ENCODE data around the gene RFESD. TPM values are rescaled to one million over a fixed set of nuclear protein-coding genes. Genes with fewer than 3 reads are reported as not detected.
"Not testable (repeated sequence)": the region's sequence is repeated elsewhere in the genome, so short reads cannot be mapped to it uniquely, and the experiment has no call there.

The RFESD gene
- total RNA-seq, 4 donors from 2014 or later, result 0.89 to 2.6 (median 1.8) TPM

DNA sequence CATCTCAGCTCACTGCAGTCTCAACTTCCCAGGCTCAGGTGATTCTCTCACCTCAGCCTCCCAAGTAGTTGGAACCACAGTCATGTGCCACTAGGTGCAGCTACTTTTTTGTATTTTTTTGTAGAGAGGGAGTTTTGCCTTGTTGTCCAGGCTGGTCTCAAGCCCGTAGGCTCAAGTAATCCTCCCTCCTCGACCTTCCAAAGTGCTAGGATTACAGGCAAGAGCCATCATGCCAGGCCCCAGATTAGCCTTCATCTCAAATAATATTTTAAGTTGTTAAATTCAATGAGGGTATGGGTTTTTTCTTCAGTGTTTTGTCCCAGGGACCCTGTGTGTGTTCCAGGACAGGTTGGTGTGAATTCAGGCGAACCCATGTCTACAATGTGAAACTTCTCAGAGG, 12.5 kb upstream of the RFESD start:
- Histone ChIP-seq H3K27ac (no peak overlapping the region), H3K9me3 (no peaks in the 10 kb centered on the region), H3K27me3 (no peaks in the 10 kb centered on the region), H3K4me1 (peaks cover 0 to 9% (median 3%) of the 10 kb centered on the region in 3 donors), H3K4me3 (no peak overlapping the region), H3K36me3 (no peaks in the 10 kb centered on the region)
- 100% methylated on average over 3 of the region's 3 CpGs; no CpG with 5 or more reads in 1 of the 2 donors for WGBS, 2 donors (ENCODE audit: low coverage in 1 of 2)
- no peak for TF ChIP-seq EP300 (IDR thresholded peaks at IDR 0.05)
- TF ChIP-seq POLR2AphosphoS5 (IDR thresholded peaks at IDR 0.05), result no peak
- TF ChIP-seq CTCF (IDR thresholded peaks at IDR 0.05), result no peak
- TF ChIP-seq POLR2A (IDR thresholded peaks at IDR 0.05), result no peak
- no peak for ATAC-seq

DNA sequence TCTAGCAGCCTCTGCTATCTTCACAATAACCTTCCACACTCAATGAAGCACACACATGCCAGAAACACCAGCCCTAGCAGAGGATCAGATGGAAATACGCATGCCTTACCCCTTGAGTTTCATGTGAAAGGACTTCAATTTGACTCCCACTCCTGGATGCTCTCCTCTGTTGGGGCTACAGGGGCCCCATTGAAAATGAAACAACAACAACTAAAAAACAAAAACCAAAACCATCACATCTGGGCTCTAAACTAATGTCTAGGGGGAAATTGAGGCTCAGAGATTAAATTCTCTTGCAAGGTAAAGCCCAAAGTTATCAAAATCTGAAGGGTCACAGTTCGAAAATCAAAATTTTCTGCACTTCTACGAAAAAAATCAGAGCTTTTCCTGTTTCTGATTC, 7.9 kb upstream of the RFESD start:
- Histone ChIP-seq H3K27me3 (no peaks in the 10 kb centered on the region), H3K9me3 (no peaks in the 10 kb centered on the region), H3K36me3 (no peaks in the 10 kb centered on the region), H3K4me3 (no peak overlapping the region), H3K4me1 (no peaks in the 10 kb centered on the region), H3K27ac (no peak overlapping the region)
- 86 to 92% methylated on average over 2 to 3 of the region's 3 CpGs for WGBS, 2 donors (ENCODE audit: low coverage in 1 of 2)
- ATAC-seq, result no peak
- TF ChIP-seq POLR2A (IDR thresholded peaks at IDR 0.05) (no peak), CTCF (IDR thresholded peaks at IDR 0.05) (no peak), POLR2AphosphoS5 (IDR thresholded peaks at IDR 0.05) (no peak), EP300 (IDR thresholded peaks at IDR 0.05) (no peak)

DNA sequence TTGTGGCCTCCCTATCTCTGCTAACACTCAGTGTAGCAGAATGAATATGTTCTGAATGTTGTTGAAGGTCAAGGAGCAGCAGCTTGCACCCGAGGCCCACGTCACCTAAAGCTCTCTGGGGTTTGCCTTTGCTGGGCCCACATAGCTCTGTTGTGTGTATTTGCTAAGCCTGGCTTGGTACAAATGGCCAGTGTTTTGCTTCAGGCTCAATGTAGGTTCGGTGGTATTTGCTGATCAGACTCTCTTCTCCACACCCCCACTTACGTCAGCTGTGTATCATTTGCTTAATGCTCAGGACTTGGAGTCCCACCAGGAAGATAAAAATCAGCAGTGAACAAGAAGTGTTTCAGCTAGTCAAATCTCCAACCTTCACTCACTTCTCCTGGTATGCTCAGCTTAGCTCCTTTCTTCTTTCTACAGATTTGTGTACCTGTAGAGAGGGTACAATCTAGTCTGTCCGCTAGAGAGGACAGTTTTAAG, 4.8 kb upstream of the RFESD start:
- Histone ChIP-seq H3K4me3 (no peak overlapping the region), H3K9me3 (no peaks in the 10 kb centered on the region), H3K4me1 (peaks cover 0 to 14% (median 0%) of the 10 kb centered on the region in 3 donors), H3K27ac (peak overlapping the region in 1 of 4 donors; percentile 58), H3K36me3 (no peaks in the 10 kb centered on the region), H3K27me3 (no peaks in the 10 kb centered on the region)
- TF ChIP-seq CTCF (IDR thresholded peaks at IDR 0.05) (no peak), POLR2A (IDR thresholded peaks at IDR 0.05) (peak in 1 of 2 donors; percentile 15), EP300 (IDR thresholded peaks at IDR 0.05) (no peak), POLR2AphosphoS5 (IDR thresholded peaks at IDR 0.05) (peak; percentile 89)
- ATAC-seq, result no peak
- WGBS, 2 donors (ENCODE audit: low coverage in 1 of 2), result 82 to 88% methylated on average over 4 to 5 of the region's 5 CpGs

DNA sequence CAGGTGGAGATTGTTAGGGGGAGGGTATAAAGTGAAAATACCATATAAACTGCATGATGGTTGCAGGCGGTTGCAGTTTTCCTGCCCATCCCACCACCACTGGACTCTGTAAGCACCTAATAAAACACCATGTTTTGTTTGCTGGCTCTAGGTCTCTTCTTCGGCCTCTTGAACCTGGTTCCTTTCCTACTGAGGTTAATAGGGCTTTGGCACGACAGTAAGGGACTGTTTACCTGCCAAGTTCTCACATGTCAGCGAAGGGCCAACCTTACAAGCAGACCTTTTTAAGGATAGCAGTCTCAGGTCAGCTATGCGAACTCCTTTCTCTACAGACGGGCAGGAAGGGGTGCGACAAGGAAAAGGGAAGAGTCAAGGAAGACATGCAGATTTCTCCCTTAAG, 3.4 kb upstream of the RFESD start:
- H3K36me3 ChIP-seq, result no peaks in the 10 kb centered on the region
- no peak overlapping the region for H3K4me3 ChIP-seq
- no peak for ATAC-seq
- H3K27me3 ChIP-seq, result no peaks in the 10 kb centered on the region
- peaks cover 6 to 23% (median 10%) of the 10 kb centered on the region in 3 donors for H3K4me1 ChIP-seq
- H3K9me3 ChIP-seq, result no peaks in the 10 kb centered on the region
- H3K27ac ChIP-seq, result no peak overlapping the region
- 85 to 100% methylated on average over 5 to 6 of the region's 7 CpGs for WGBS, 2 donors (ENCODE audit: low coverage in 1 of 2)
- no peak for TF ChIP-seq POLR2AphosphoS5 (IDR thresholded peaks at IDR 0.05)
- no peak for TF ChIP-seq POLR2A (IDR thresholded peaks at IDR 0.05)
- no peak for TF ChIP-seq EP300 (IDR thresholded peaks at IDR 0.05)
- TF ChIP-seq CTCF (IDR thresholded peaks at IDR 0.05), result no peak

DNA sequence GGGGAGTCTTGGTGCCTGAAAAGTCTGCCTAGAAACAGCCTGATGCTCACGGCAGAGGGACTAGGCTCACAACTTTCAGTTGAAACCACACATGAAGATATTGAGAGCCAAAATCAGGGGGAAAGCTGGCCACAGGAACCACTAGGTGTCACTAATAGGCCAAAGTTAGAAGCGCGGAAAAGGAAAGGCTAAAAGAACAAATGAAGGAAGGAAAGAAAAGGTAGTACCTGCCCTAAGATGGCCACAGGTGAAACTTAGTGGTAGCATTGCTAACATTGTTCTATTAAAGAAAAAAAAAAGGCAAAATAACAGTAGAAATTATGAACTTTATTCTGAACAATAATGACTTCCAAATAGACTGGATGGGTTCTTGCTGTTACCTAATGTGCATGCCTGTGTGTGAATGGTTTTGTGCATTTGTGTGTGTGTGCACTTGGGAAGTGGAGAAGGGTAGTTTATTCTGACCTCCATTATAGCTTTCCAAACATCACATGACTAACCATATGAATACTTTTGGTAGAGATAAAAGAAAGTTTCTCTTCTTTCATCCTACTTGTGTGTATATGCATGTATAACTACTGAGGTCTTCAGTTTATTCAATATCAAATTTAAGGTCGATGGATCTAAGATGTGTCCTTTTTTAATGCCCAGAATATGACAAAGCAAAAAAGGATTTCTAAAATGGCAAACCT, 2.1 kb upstream of the RFESD start:
- Histone ChIP-seq H3K27me3 (no peaks in the 10 kb centered on the region), H3K4me1 (peaks cover 6 to 23% (median 10%) of the 10 kb centered on the region in 3 donors), H3K9me3 (no peaks in the 10 kb centered on the region), H3K36me3 (no peaks in the 10 kb centered on the region), H3K4me3 (no peak overlapping the region), H3K27ac (peak overlapping the region; percentile 41 to 94 (median 72))
- TF ChIP-seq POLR2A (IDR thresholded peaks at IDR 0.05), result no peak
- peak; percentile 49 to 79 (median 70) for TF ChIP-seq CTCF (IDR thresholded peaks at IDR 0.05)
- 8 to 11% methylated on average over 2 to 4 of the region's 4 CpGs for WGBS, 2 donors (ENCODE audit: low coverage in 1 of 2)
- ATAC-seq, result no peak

GRCh38 chr5:95646226-95646568, 380 bp upstream of the RFESD start:
- Histone ChIP-seq H3K4me3 (peak overlapping the region in 1 of 2 donors; percentile 54), H3K27ac (peak overlapping the region; percentile 70 to 94 (median 89)), H3K4me1 (peaks cover 6 to 23% (median 10%) of the 10 kb centered on the region in 3 donors)
- not testable (repeated sequence) for ATAC-seq, H3K9me3 ChIP-seq, H3K36me3 ChIP-seq, H3K27me3 ChIP-seq
- 84% methylated on average over 8 of the region's 17 CpGs; no CpG with 5 or more reads in 1 of the 2 donors for WGBS, 2 donors (ENCODE audit: low coverage in 1 of 2)
